HUES48 (cell line): ENCODE data around the gene RAD23B.
A peak's percentile ranks its signal among the peaks of the same experiment; 100 is the strongest.
"Not testable (repeated sequence)": the region's sequence is repeated elsewhere in the genome, so short reads cannot be mapped to it uniquely, and the experiment has no call there.

Source experiments
- H3K27ac ChIP-seq: one replicate; pipeline ENCODE4 v1.7.0; 2013; ENCODE audit warnings: low read depth, low read length, inconsistent platforms
- H3K27me3 ChIP-seq: 2 replicates; pipeline ENCODE4 v1.6.1; 2013; ENCODE audit warnings: mild to moderate bottlenecking, low read length; ENCODE audit not compliant: control insufficient read depth, insufficient read depth
- H3K36me3 ChIP-seq: 2 replicates; pipeline ENCODE4 v1.6.1; 2013; ENCODE audit warnings: low read length; ENCODE audit not compliant: control insufficient read depth, insufficient read depth
- H3K4me1 ChIP-seq: 2 replicates; pipeline ENCODE4 v1.6.1; 2013; ENCODE audit warnings: mild to moderate bottlenecking, low read length; ENCODE audit not compliant: control insufficient read depth, insufficient read depth
- H3K4me3 ChIP-seq: 2 replicates; pipeline ENCODE4 v1.5.1; 2013; ENCODE audit warnings: mild to moderate bottlenecking, low read depth, low read length
- H3K9ac ChIP-seq: 2 replicates; pipeline ENCODE4 v1.6.1; 2013; ENCODE audit warnings: mild to moderate bottlenecking, low read depth, low read length, moderate library complexity
- H3K9me3 ChIP-seq: 2 replicates; pipeline ENCODE4 v1.6.1; 2013; ENCODE audit warnings: low read length; ENCODE audit not compliant: control insufficient read depth, insufficient read depth

RAD23B gene

DNA sequence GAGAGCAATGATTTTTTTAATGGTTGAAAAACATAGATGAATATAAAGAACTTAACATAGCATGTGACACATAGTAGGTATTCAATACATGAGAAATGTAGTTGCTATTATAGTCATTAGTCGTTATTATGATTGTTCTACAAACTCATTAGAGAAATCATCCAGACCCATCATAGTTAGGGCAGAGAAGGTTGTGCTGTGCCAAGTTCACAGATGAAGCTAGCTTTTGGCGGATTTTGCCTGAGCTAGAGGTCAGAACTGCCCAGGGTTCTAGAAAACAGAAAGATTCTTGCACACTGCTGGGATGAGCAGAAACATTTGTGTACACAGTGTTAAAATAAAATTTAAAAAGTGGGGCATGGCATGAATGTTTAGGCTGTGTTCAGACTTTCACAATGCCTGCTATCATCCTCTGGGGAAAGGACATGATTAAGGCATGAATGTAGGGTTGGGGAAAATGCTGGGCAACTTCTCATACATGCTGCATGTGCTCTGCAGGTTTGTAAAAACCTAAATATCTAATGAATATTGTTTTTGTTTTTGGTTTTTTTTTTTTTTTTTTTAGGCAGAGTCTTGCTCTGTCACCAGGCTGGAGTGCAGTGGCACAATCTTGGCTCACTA lies 33.3 kb upstream of the RAD23B start:
- peaks cover 22% of the 10 kb centered on the region for H3K4me1 ChIP-seq
- H3K4me3 ChIP-seq = no peak overlapping the region
- H3K9ac ChIP-seq = no peak overlapping the region
- H3K27ac ChIP-seq = peak overlapping the region; percentile 75
- no peaks in the 10 kb centered on the region for H3K9me3 ChIP-seq
- no peaks in the 10 kb centered on the region for H3K27me3 ChIP-seq
- no peaks in the 10 kb centered on the region for H3K36me3 ChIP-seq

GRCh38 chr9:107251756-107252322 lies 31.2 kb upstream of the RAD23B start:
- H3K9ac ChIP-seq = no peak overlapping the region
- no peak overlapping the region for H3K27ac ChIP-seq
- no peaks in the 10 kb centered on the region for H3K27me3 ChIP-seq
- H3K4me3 ChIP-seq = no peak overlapping the region
- no peaks in the 10 kb centered on the region for H3K9me3 ChIP-seq
- no peaks in the 10 kb centered on the region for H3K36me3 ChIP-seq
- peaks cover 22% of the 10 kb centered on the region for H3K4me1 ChIP-seq

GRCh38 chr9:107258919-107259318 lies 24.2 kb upstream of the RAD23B start:
- H3K4me1 ChIP-seq = no peaks in the 10 kb centered on the region
- H3K27ac ChIP-seq = no peak overlapping the region
- no peaks in the 10 kb centered on the region for H3K36me3 ChIP-seq
- no peaks in the 10 kb centered on the region for H3K27me3 ChIP-seq
- no peak overlapping the region for H3K9ac ChIP-seq
- H3K4me3 ChIP-seq = no peak overlapping the region
- no peaks in the 10 kb centered on the region for H3K9me3 ChIP-seq

DNA sequence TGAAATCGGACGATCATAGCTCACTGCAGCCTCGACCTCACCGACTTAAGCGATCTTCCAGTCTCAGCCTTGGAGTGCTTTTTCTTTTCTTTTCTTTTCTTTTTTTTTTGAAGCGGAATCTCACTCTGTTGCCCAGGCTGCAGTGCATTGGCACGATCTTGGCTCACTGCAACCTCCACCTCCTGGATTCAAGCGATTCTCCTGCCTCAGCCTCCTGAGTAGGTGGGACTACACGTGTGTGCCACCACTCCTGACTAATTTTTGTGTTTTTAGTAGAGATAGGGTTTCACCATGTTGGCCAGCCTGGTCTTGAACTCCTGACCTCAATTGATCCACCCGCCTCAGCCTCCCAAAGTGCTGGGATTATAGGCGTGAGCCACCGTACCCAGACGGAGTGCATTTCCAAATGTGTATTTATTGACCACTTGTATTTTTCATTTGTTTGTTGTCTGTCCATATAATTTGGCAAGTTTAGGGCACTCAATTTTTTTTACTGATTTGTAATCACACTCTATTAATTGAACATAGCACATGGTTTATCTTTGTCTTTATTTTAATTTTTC lies 23.2 kb upstream of the RAD23B start:
- H3K4me1 ChIP-seq, H3K4me3 ChIP-seq, H3K27ac ChIP-seq, H3K9me3 ChIP-seq, H3K27me3 ChIP-seq, H3K9ac ChIP-seq, H3K36me3 ChIP-seq: not testable (repeated sequence)

GRCh38 chr9:107260437-107261081 lies 22.5 kb upstream of the RAD23B start:
- peak overlapping the region; percentile 42 for H3K27ac ChIP-seq
- no peaks in the 10 kb centered on the region for H3K4me1 ChIP-seq
- H3K4me3 ChIP-seq = no peak overlapping the region
- H3K9me3 ChIP-seq = no peaks in the 10 kb centered on the region
- no peaks in the 10 kb centered on the region for H3K36me3 ChIP-seq
- no peaks in the 10 kb centered on the region for H3K27me3 ChIP-seq
- no peak overlapping the region for H3K9ac ChIP-seq

- Histone ChIP-seq H3K9ac (no peak overlapping the region), H3K27ac (peak overlapping the region; percentile 42), H3K36me3 (no peaks in the 10 kb centered on the region), H3K9me3 (no peaks in the 10 kb centered on the region), H3K4me1 (no peaks in the 10 kb centered on the region), H3K27me3 (no peaks in the 10 kb centered on the region), H3K4me3 (no peak overlapping the region)
Observed at GRCh38 chr9:107261106-107261505, 22.0 kb upstream of the RAD23B start.

DNA sequence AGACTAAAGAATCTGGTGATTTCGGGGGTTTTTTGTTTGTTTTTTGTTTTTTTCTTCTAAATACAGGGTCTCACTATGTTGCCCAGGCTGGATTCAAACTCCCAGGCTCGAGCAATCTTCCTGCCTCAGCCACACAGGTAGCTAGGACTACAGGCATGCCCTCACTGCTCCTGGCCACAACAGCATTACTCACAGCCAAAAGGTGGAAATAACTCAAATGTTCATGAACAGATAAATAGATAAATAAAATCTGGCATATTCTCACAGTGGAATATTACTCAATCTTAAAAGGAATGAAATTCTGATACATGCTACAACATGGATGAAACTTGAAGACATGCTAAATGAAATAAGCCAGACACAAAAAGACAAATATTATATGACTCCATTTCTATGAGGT lies 19.8 kb upstream of the RAD23B start:
- Histone ChIP-seq H3K9ac (no peak overlapping the region), H3K4me3 (no peak overlapping the region), H3K27ac (no peak overlapping the region), H3K9me3 (no peaks in the 10 kb centered on the region), H3K36me3 (no peaks in the 10 kb centered on the region), H3K27me3 (no peaks in the 10 kb centered on the region), H3K4me1 (no peaks in the 10 kb centered on the region)

GRCh38 chr9:107266624-107267368 lies 16.3 kb upstream of the RAD23B start:
- no peaks in the 10 kb centered on the region for H3K4me1 ChIP-seq
- H3K27ac ChIP-seq = no peak overlapping the region
- H3K36me3 ChIP-seq = no peaks in the 10 kb centered on the region
- no peaks in the 10 kb centered on the region for H3K9me3 ChIP-seq
- no peaks in the 10 kb centered on the region for H3K27me3 ChIP-seq
- H3K9ac ChIP-seq = no peak overlapping the region
- H3K4me3 ChIP-seq = no peak overlapping the region

GRCh38 chr9:107268560-107268959 lies 14.5 kb upstream of the RAD23B start:
- no peak overlapping the region for H3K4me3 ChIP-seq
- H3K27ac ChIP-seq = no peak overlapping the region
- H3K27me3 ChIP-seq = no peaks in the 10 kb centered on the region
- H3K4me1 ChIP-seq = no peaks in the 10 kb centered on the region
- H3K9ac ChIP-seq = no peak overlapping the region
- H3K36me3 ChIP-seq = no peaks in the 10 kb centered on the region
- H3K9me3 ChIP-seq = no peaks in the 10 kb centered on the region

DNA sequence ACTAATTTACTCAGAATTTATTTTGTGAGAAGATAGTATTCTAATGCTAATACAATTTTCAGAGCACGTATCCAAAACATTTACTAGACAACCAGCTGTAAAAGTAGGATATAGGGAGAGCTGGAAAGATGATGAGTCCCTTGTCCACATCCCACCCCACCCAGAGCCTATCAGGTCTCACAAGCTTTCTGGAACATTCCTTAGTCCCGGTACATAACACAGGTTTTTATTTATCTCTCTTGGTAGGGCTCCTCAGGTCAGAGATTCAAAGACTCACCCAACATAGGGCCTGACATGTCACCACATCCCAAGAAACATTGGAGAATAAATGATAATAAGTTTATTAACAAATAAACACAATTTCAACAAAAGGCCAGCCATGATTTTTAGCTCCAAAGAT lies 13.8 kb upstream of the RAD23B start:
- Histone ChIP-seq H3K27me3 (no peaks in the 10 kb centered on the region), H3K4me1 (no peaks in the 10 kb centered on the region; the same call in 1 of the 2 replicates), H3K9me3 (no peaks in the 10 kb centered on the region), H3K36me3 (no peaks in the 10 kb centered on the region), H3K27ac (no peak overlapping the region), H3K9ac (no peak overlapping the region), H3K4me3 (no peak overlapping the region)

- Histone ChIP-seq H3K27ac (no peak overlapping the region), H3K36me3 (no peaks in the 10 kb centered on the region), H3K4me1 (no peaks in the 10 kb centered on the region; the same call in 1 of the 2 replicates), H3K9ac (no peak overlapping the region), H3K4me3 (no peak overlapping the region), H3K9me3 (no peaks in the 10 kb centered on the region), H3K27me3 (no peaks in the 10 kb centered on the region)
Observed at GRCh38 chr9:107269681-107270080, 13.4 kb upstream of the RAD23B start.
